ENCODE results near the gene MUC2. TPM values are rescaled to one million over a fixed set of nuclear protein-coding genes. Genes with fewer than 3 reads are reported as not detected.
A peak's percentile ranks its signal among the peaks of the same experiment; 100 is the strongest.

MUC2 gene
- total and polyA plus RNA-seq, 9 of the 15 experiments (the other 6 are each of a cell fraction or from before 2014, with no cell fraction given): under 0.01 to 0.18 TPM; not detected in 7

GRCh38 chr11:1050581-1051355 is 23.9 kb upstream of the MUC2 start (continued):
- TF ChIP-seq MAX (CRISPR knock-in tag; IDR thresholded peaks at IDR 0.05) (peak; percentile 33; the same call in 1 of the 2 replicates), MCM7 (IDR thresholded peaks at IDR 0.05) (no peak), ZNF146 (CRISPR knock-in tag; IDR thresholded peaks at IDR 0.05; ENCODE audit: unreplicated experiment) (no peak), ZNF785 (CRISPR knock-in tag; IDR thresholded peaks at IDR 0.05) (no peak), SNAPC5 (CRISPR knock-in tag; IDR thresholded peaks at IDR 0.05) (no peak), ELF4 (CRISPR knock-in tag; IDR thresholded peaks at IDR 0.05) (no peak), ZNF431 (CRISPR knock-in tag; IDR thresholded peaks at IDR 0.05) (no peak), TFAP4 (CRISPR knock-in tag; IDR thresholded peaks at IDR 0.05; ENCODE audit: borderline replicate concordance) (peak; percentile 57; the same call in 1 of the 2 replicates), TAL1 (IDR thresholded peaks at IDR 0.05) (no peak), SMC3 (conservative IDR thresholded peaks at IDR 0.05; ENCODE audit: insufficient read depth, low read depth, low read length) (peak; percentile 95), RBFOX2 (IDR thresholded peaks at IDR 0.05; ENCODE audit: low read depth, low read length) (0 out of 2 replicates have a peak, but pooled peaks have one; percentile 18), HNRNPL (IDR thresholded peaks at IDR 0.05; ENCODE audit: low read depth, low read length) (peak; percentile 77; the same call in 1 of the 2 replicates), FIP1L1 (IDR thresholded peaks at IDR 0.05; ENCODE audit: low read depth, low read length, poor library complexity, severe bottlenecking) (peak; percentile 46), ZNF124 (CRISPR knock-in tag; IDR thresholded peaks at IDR 0.05) (no peak)
